ENCODE measurements around the gene SREBF1. TPM values are rescaled to one million over a fixed set of nuclear protein-coding genes. Genes with fewer than 3 reads are reported as not detected.

Gene SREBF1
- total and polyA plus RNA-seq, 12 donors = 9.0 to 61.2 (median 20.1) TPM

GRCh38 chr17:17765359-17766076 is 71.3 kb downstream of the SREBF1 start:
- no peaks in the 10 kb centered on the region for H3K9me3 ChIP-seq
- 84 to 86% methylated on average over 14 of the region's 14 CpGs for WGBS, 2 donors
- H3K4me3 ChIP-seq = no peak overlapping the region
- no peak overlapping the region for H3K27ac ChIP-seq
- no peak for ATAC-seq
- H3K4me1 ChIP-seq = peaks cover 23 to 77% (median 67%) of the 10 kb centered on the region in 9 donors
- no peaks in the 10 kb centered on the region for H3K27me3 ChIP-seq
- no peak for TF ChIP-seq CTCF (IDR thresholded peaks at IDR 0.05)
- no peak for DNase-seq
- intact Hi-C loops (cut with DNase I) = loop anchor here in 1 of 10 donors (10.0 kb wide), 1 partner anchor 89 kb away; no protein-coding TSS in a partner anchor
- H3K36me3 ChIP-seq = peaks cover 0 to 13% (median 0%) of the 10 kb centered on the region in 9 donors

- WGBS, 2 donors = 81 to 82% methylated on average over 5 of the region's 5 CpGs
- Histone ChIP-seq H3K36me3 (peaks cover 0 to 13% (median 0%) of the 10 kb centered on the region in 9 donors), H3K9me3 (no peaks in the 10 kb centered on the region), H3K4me3 (no peak overlapping the region), H3K27ac (no peak overlapping the region), H3K4me1 (peaks cover 17 to 77% (median 55%) of the 10 kb centered on the region in 9 donors), H3K27me3 (no peaks in the 10 kb centered on the region)
- DNase-seq (no peak), ATAC-seq (no peak)
- intact Hi-C loops (cut with DNase I) = loop anchor here in 1 of 10 donors (10.0 kb wide), 1 partner anchor 91 kb away; no protein-coding TSS in a partner anchor
- TF ChIP-seq CTCF (IDR thresholded peaks at IDR 0.05) = no peak
Observed at GRCh38 chr17:17763734-17764133, 73.1 kb downstream of the SREBF1 start.

DNA sequence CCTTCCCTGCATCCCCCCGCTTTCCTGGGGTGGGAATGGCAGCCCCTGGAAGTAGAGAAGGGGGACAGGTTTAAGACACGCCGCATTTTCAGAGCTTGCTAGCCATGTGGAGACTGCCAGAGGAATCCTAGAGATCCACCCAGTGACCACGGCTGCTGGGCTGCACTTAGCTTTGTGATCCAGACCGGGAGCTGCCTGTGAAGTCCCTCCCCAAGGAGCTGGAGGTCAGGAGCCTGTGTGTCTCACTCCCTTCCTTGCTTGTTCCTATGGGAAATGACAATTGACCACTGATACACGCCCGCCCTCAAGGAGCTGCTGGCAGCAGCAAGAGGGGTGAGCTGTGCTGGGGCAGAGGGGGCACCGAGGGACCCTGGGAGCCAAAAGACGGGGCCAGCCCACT is 73.7 kb downstream of the SREBF1 start:
- intact Hi-C loops (cut with DNase I) = loop anchor here in 1 of 10 donors (10.0 kb wide), 1 partner anchor 92 kb away; no protein-coding TSS in a partner anchor
- 60 to 61% methylated on average over 9 of the region's 9 CpGs for WGBS, 2 donors
- ATAC-seq = peak in 1 of 8 donors; percentile 4

DNA sequence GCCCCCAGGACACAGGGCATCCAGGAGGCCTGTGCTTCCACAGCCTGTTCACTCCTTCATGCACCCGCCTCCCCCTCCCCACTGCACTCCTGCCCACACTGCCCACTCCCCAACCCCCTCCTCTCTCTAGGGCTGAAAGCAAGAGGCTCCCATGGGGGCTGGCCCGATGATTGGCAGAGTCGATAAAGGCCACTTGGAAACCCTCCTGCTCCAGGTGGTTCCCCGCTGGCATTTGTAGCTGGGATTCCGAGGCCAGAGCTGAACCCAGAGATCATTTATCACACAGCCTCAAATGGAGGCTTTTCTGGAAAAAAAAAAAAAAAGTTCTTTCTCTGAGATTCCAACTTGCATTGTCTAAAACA is 74.1 kb downstream of the SREBF1 start:
- no peak for DNase-seq
- Histone ChIP-seq H3K4me1 (peaks cover 7 to 76% (median 52%) of the 10 kb centered on the region in 9 donors), H3K27ac (no peak overlapping the region), H3K4me3 (no peak overlapping the region), H3K9me3 (no peaks in the 10 kb centered on the region), H3K27me3 (no peaks in the 10 kb centered on the region), H3K36me3 (peaks cover 0 to 13% (median 0%) of the 10 kb centered on the region in 9 donors)
- TF ChIP-seq CTCF (IDR thresholded peaks at IDR 0.05) = no peak
- ATAC-seq = no peak
- intact Hi-C loops (cut with DNase I) = loop anchor here in 1 of 10 donors (10.0 kb wide), 1 partner anchor 92 kb away; no protein-coding TSS in a partner anchor
- WGBS, 2 donors = 48 to 53% methylated on average over 5 of the region's 5 CpGs

More for the DNA sequence above, 73.7 kb downstream of the SREBF1 start:
- no peak overlapping the region for H3K4me3 ChIP-seq
- peaks cover 11 to 76% (median 52%) of the 10 kb centered on the region in 9 donors for H3K4me1 ChIP-seq
- H3K27me3 ChIP-seq = no peaks in the 10 kb centered on the region
- peaks cover 0 to 13% (median 0%) of the 10 kb centered on the region in 9 donors for H3K36me3 ChIP-seq
- H3K9me3 ChIP-seq = no peaks in the 10 kb centered on the region
- TF ChIP-seq CTCF (IDR thresholded peaks at IDR 0.05) = no peak
- H3K27ac ChIP-seq = no peak overlapping the region
- no peak for DNase-seq

Small RNA genes lying within 50 kb of the gene (microRNA-seq; reads per million reads assigned to microRNA genes)
- gene MIR33B = 5.4 to 12.8 reads per million in 2 donors
- 0 reads per million in 2 donors for gene MIR6777

Other genes starting within 250 kb of the SREBF1 start
- 10 to 100 TPM; 13.5 to 26.7 (median 21.1) TPM for gene PEMT, start 245.3 kb downstream of the SREBF1 start, total RNA-seq
- gene PEMT, start 245.3 kb downstream of the SREBF1 start, polyA plus RNA-seq = 10 to 100 TPM; 50.8 to 55.2 TPM
- gene RAI1, start 155.5 kb downstream of the SREBF1 start, total RNA-seq = 10 to 100 TPM; 15.8 to 32.0 (median 20.9) TPM
- 10 to 100 TPM; 13.8 to 17.5 TPM for gene RAI1, start 155.5 kb downstream of the SREBF1 start, polyA plus RNA-seq
- 100 to 1,000 TPM; 174 to 331 (median 290) TPM for gene TOM1L2, start 135.4 kb upstream of the SREBF1 start, total RNA-seq
- gene TOM1L2, start 135.4 kb upstream of the SREBF1 start, polyA plus RNA-seq = 100 to 1,000 TPM in 1 of 2 donors, 10 to 100 TPM in 1; 46.4 to 114 TPM
- 1 to 10 TPM; 1.1 to 2.6 (median 2.0) TPM for gene DRC3, start 135.9 kb upstream of the SREBF1 start, total RNA-seq
- 1 to 10 TPM in 1 of 2 donors, under 1 TPM in 1; 0.55 to 3.0 TPM for gene DRC3, start 135.9 kb upstream of the SREBF1 start, polyA plus RNA-seq
- gene ATPAF2, start 202.2 kb upstream of the SREBF1 start, total RNA-seq = 10 to 100 TPM; 32.6 to 43.5 (median 37.4) TPM
- 10 to 100 TPM; 21.5 to 55.8 TPM for gene ATPAF2, start 202.2 kb upstream of the SREBF1 start, polyA plus RNA-seq
- gene GID4, start 202.4 kb upstream of the SREBF1 start, total RNA-seq = 10 to 100 TPM; 14.6 to 23.7 (median 17.3) TPM
- 1 to 10 TPM; 7.0 to 9.5 TPM for gene GID4, start 202.4 kb upstream of the SREBF1 start, polyA plus RNA-seq

Measured in heart right ventricle (tissue), 16 donors.